Caco-2 (cell line): ENCODE measurements around the gene RBX1. TPM values are rescaled to one million over a fixed set of nuclear protein-coding genes. Genes with fewer than 3 reads are reported as not detected.

ENCODE experiments used
- Bru-seq: library from RNA; stranded (reverse); fragments of 400-500 nt; gene quantifications from one replicate; lab custom pipeline; 2021; lab: Mats Ljungman, UMichigan
- BruChase-seq, 2 experiments: library from RNA; stranded (reverse); fragments of 400-500 nt; gene quantifications; one replicate each; lab custom pipeline; 2021; lab: Mats Ljungman, UMichigan
- BruUV-seq: library from RNA; stranded (reverse); fragments of 400-500 nt; replicated peaks from 2 replicates; lab custom pipeline; 2021; lab: Mats Ljungman, UMichigan
- CTCF ChIA-PET: fragments of 300-600 bp; sonication (Branson Sonifier 250); formaldehyde crosslinking; loops from one replicate; lab custom pipeline; 2022; ENCODE audit warnings: antibody characterized with exemption; lab: Charles Lee
- POLR2A ChIA-PET: fragments of 300-600 bp; sonication (Branson Sonifier 250); formaldehyde crosslinking; loops from one replicate; lab custom pipeline; 2022; ENCODE audit warnings: antibody characterized with exemption; lab: Charles Lee
- DNase-seq, 2 experiments: peaks; one replicate each; pipeline versions ENCODE4 v3.0.0 to v3.0.0-alpha.2; 2020 to 2022
- H3K27me3 ChIP-seq: replicated peaks from 2 replicates; pipeline ENCODE4 v1.6.0; 2011; ENCODE audit warnings: low read length; ENCODE audit not compliant: control insufficient read depth, insufficient read depth
- H3K36me3 ChIP-seq: 2 replicates; pipeline ENCODE4 v1.5.1; 2011; ENCODE audit warnings: low read length; ENCODE audit not compliant: control insufficient read depth, insufficient read depth
- H3K4me1 ChIP-seq: fragments of 250-450 bp; sonication (Bioruptor Pico); 2 replicates; pipeline ENCODE4 v1.5.1; 2020; ENCODE audit warnings: mild to moderate bottlenecking
- H3K4me3 ChIP-seq: 2 replicates; pipeline ENCODE4 v1.5.1; 2011; ENCODE audit warnings: low read depth, mild to moderate bottlenecking, control low read depth, low read length
- H3K9me3 ChIP-seq: fragments of 250-450 bp; sonication (Bioruptor Pico); 2 replicates; pipeline ENCODE4 v1.5.1; 2020; ENCODE audit warnings: mild to moderate bottlenecking, moderate library complexity
- H3K27ac Mint-ChIP-seq: one replicate; pipeline ENCODE4 v1.8.0; 2022; ENCODE audit warnings: mixed read lengths; ENCODE audit not compliant: unreplicated experiment
- H3K27me3 Mint-ChIP-seq: one replicate; pipeline ENCODE4 v1.8.0; 2022; ENCODE audit warnings: mixed read lengths; ENCODE audit not compliant: insufficient read depth, unreplicated experiment
- H3K36me3 Mint-ChIP-seq: one replicate; pipeline ENCODE4 v1.8.0; 2022; ENCODE audit warnings: mild to moderate bottlenecking, mixed read lengths; ENCODE audit not compliant: insufficient read depth, unreplicated experiment
- H3K4me1 Mint-ChIP-seq: one replicate; pipeline ENCODE4 v1.8.0; 2022; ENCODE audit warnings: low read depth, mixed read lengths; ENCODE audit not compliant: unreplicated experiment
- H3K4me3 Mint-ChIP-seq: one replicate; pipeline ENCODE4 v1.8.0; 2022; ENCODE audit warnings: mild to moderate bottlenecking, moderate library complexity, mixed read lengths; ENCODE audit not compliant: unreplicated experiment
- H3K9me3 Mint-ChIP-seq: one replicate; pipeline ENCODE4 v1.8.0; 2022; ENCODE audit warnings: mixed read lengths; ENCODE audit not compliant: unreplicated experiment
- CTCF ChIP-seq, 2 experiments: fragments of 200-600 bp in 1 of 2; IDR thresholded peaks; 1 replicate in 1 of 2; 2 replicates in 1 of 2; pipeline versions ENCODE4 v1.5.1 to v1.8.0; 2011 to 2022; ENCODE audit warnings: antibody characterized with exemption in 1 of 2, control low read depth in 1 of 2, inconsistent platforms in 1 of 2, low read depth in 1 of 2, low read length in 1 of 2, mild to moderate bottlenecking in 1 of 2, moderate library complexity in 1 of 2; ENCODE audit not compliant: insufficient read depth in 1 of 2, severe bottlenecking in 1 of 2, unreplicated experiment in 1 of 2
- intact Hi-C: fragments of 100-400 bp; cut with micrococcal nuclease; formaldehyde crosslinking; loops from one replicate; pipeline ENCODE4 v1.10.0; 2022; ENCODE audit not compliant: unreplicated experiment
- long read RNA-seq: library from polyadenylated mRNA; stranded (forward); transcript quantifications from one replicate; pipeline ENCODE4 v2.0.0, GENCODE V29; 2022
- total RNA-seq: library from RNA; stranded (reverse); gene quantifications from 2 replicates; pipeline ENCODE4 v1.2.3, GENCODE V29; 2022

The RBX1 gene
- total RNA-seq (69.1 and 70.0 TPM in 2 replicates), Bru-seq, nascent RNA (percentile 88 among the genes with signal in this experiment), BruChase-seq, experiment 1, labeled RNA remaining after a 2-hour chase (percentile 88 among the genes with signal in this experiment), BruChase-seq, experiment 2, labeled RNA remaining after a 6-hour chase (percentile 88 among the genes with signal in this experiment)
- long read RNA-seq, transcript RBX1-202 (2 exons, 1,871 nt): minor isoform, 19 of 323 reads
- long read RNA-seq, transcript RBX1-201 (5 exons, 1,188 nt): major isoform, 276 of 323 reads
- long read RNA-seq, partial matches to known transcripts: 3 of 323 reads
- long read RNA-seq, other reads (novel, unspliced or antisense): 25 of 323 reads

GRCh38 chr22:40950962-40951794 lies at the start of gene RBX1:
RBX1 (plus strand) TSS chr22:40951378; CDS start chr22:40951399, 21 bp downstream.
- Mint-ChIP-seq H3K27ac (peak within 1 kb of the TSS; percentile 100), H3K9me3 (no peaks in the 10 kb centered on the region), H3K4me1 (peaks cover 14% of the 10 kb centered on the region), H3K27me3 (no peaks in the 10 kb centered on the region), H3K4me3 (peak within 1 kb of the TSS; percentile 100), H3K36me3 (peaks cover 52% of the 10 kb centered on the region)
- H3K4me1 ChIP-seq: no peaks in the 10 kb centered on the region
- DNase-seq: peak; percentile 97 to 98
- no TSS peak for BruUV-seq
- no peaks in the 10 kb centered on the region for H3K9me3 ChIP-seq
- no peak for TF ChIP-seq CTCF (IDR thresholded peaks at IDR 0.05; ENCODE audit: insufficient read depth in 1 of 2, low read depth in 1 of 2, low read length in 1 of 2, severe bottlenecking in 1 of 2, unreplicated experiment in 1 of 2)
- CTCF ChIA-PET: interaction anchor here (1.1 to 2.4 kb wide), 2 partner anchors 28 to 97 kb away, joined by 3 to 11 read pairs; no protein-coding TSS in a partner anchor
- intact Hi-C loops: loop anchor here (1.0 to 2.0 kb wide), 3 partner anchors 52 to 140 kb away; no protein-coding TSS in a partner anchor
- POLR2A ChIA-PET: interaction anchor here (0.5 to 2.9 kb wide), 20 partner anchors 9 to 1439 kb away, joined by 3 to 45 read pairs (median 6); partner anchors contain the start of genes EP300, ST13, TEF and XPNPEP3
- H3K36me3 ChIP-seq: no peaks in the 10 kb centered on the region
- peak within 1 kb of the TSS; percentile 90 for H3K4me3 ChIP-seq
- no peaks in the 10 kb centered on the region for H3K27me3 ChIP-seq

GRCh38 chr22:40904101-40904500 lies 47.1 kb upstream of the RBX1 start:
- ChIA-PET CTCF (interaction anchor here (0.7 kb wide), 1 partner anchor 18 kb away, joined by 4 read pairs; no protein-coding TSS in a partner anchor), POLR2A (no interaction called here)
- no peaks in the 10 kb centered on the region for H3K9me3 Mint-ChIP-seq
- H3K4me3 Mint-ChIP-seq: no peak overlapping the region
- Histone ChIP-seq H3K27me3 (no peaks in the 10 kb centered on the region), H3K4me1 (no peaks in the 10 kb centered on the region), H3K9me3 (no peaks in the 10 kb centered on the region), H3K4me3 (no peak overlapping the region), H3K36me3 (peaks cover 1% of the 10 kb centered on the region; the same call in 1 of the 2 replicates)
- peaks cover 5% of the 10 kb centered on the region for H3K4me1 Mint-ChIP-seq
- no peak for DNase-seq
- intact Hi-C loops: no loop called here
- TF ChIP-seq CTCF (IDR thresholded peaks at IDR 0.05; ENCODE audit: insufficient read depth in 1 of 2, low read depth in 1 of 2, low read length in 1 of 2, severe bottlenecking in 1 of 2, unreplicated experiment in 1 of 2): no peak
- H3K27ac Mint-ChIP-seq: no peak overlapping the region
- H3K27me3 Mint-ChIP-seq: no peaks in the 10 kb centered on the region
- H3K36me3 Mint-ChIP-seq: peaks cover 20% of the 10 kb centered on the region
- no TSS peak for BruUV-seq

GRCh38 chr22:40908895-40909294 lies 42.3 kb upstream of the RBX1 start:
- Histone ChIP-seq H3K4me3 (no peak overlapping the region), H3K9me3 (no peaks in the 10 kb centered on the region), H3K4me1 (no peaks in the 10 kb centered on the region), H3K27me3 (no peaks in the 10 kb centered on the region), H3K36me3 (peaks cover 1% of the 10 kb centered on the region; the same call in 1 of the 2 replicates)
- H3K27ac Mint-ChIP-seq: no peak overlapping the region
- intact Hi-C loops: no loop called here
- TF ChIP-seq CTCF (IDR thresholded peaks at IDR 0.05; ENCODE audit: insufficient read depth in 1 of 2, low read depth in 1 of 2, low read length in 1 of 2, severe bottlenecking in 1 of 2, unreplicated experiment in 1 of 2): no peak
- no TSS peak for BruUV-seq
- H3K9me3 Mint-ChIP-seq: no peaks in the 10 kb centered on the region
- H3K4me1 Mint-ChIP-seq: peaks cover 4% of the 10 kb centered on the region
- ChIA-PET POLR2A (no interaction called here), CTCF (interaction anchor here (0.5 kb wide), 1 partner anchor 226 kb away, joined by 4 read pairs; no protein-coding TSS in a partner anchor)
- H3K27me3 Mint-ChIP-seq: no peaks in the 10 kb centered on the region
- no peak overlapping the region for H3K4me3 Mint-ChIP-seq
- no peak for DNase-seq
- peaks cover 34% of the 10 kb centered on the region for H3K36me3 Mint-ChIP-seq
